K562 (cell line): Measurements from ENCODE around the gene DIP2C. TPM values are rescaled to one million over a fixed set of nuclear protein-coding genes. Genes with fewer than 3 reads are reported as not detected.

Source experiments
- ATAC-seq: fragments of 200-7000 bp; cut with Tn5 transposase; 3 replicates; pipeline ENCODE4 v1.9.1; 2020; ENCODE audit warnings: moderate library complexity
- BruUV-seq: library from RNA; stranded (reverse); fragments of 400-500 nt; replicated peaks from 2 replicates; lab custom pipeline; 2021; lab: Mats Ljungman, UMichigan
- CTCF ChIA-PET: fragments of 300-600 bp; formaldehyde crosslinking; extraction: SDS; loops from one replicate; lab custom pipeline; 2021; ENCODE audit warnings: low intra/inter-chr PET ratio; lab: Yijun Ruan, JAX
- POLR2A ChIA-PET: fragments of 300-600, 350-650 bp; sonication (Branson Sonifier 250); formaldehyde crosslinking; extraction: SDS; loops from one replicate; lab custom pipeline; 2021; ENCODE audit warnings: antibody characterized with exemption, inconsistent platforms; lab: Yijun Ruan, JAX
- DNase-seq, 4 experiments: peaks; one replicate each; pipeline versions ENCODE4 v3.0.0 to v3.0.0-alpha.2; 2011 to 2018; ENCODE audit warnings: low spot score in 3 of 4, mixed read lengths in 3 of 4; ENCODE audit errors: extremely low read depth in 1 of 4
- FAIRE-seq: peaks from 2 replicates; lab custom pipeline; 2011; peaks lifted over from hg19 to GRCh38; lab: Jason Lieb, UNC
- H2AFZ ChIP-seq: 2 replicates; pipeline ENCODE4 v1.6.0; 2011; ENCODE audit warnings: low read depth, low read length, control low read depth, inconsistent platforms
- H3K27ac ChIP-seq: fragments of 200-600 bp; 3 replicates; pipeline ENCODE4 v1.8.0; 2011; ENCODE audit warnings: low read depth, mild to moderate bottlenecking, control low read depth, inconsistent platforms, low read length, moderate library complexity, mixed read lengths; ENCODE audit errors: extremely low read depth
- H3K27me3 ChIP-seq, 2 experiments: fragments of 300-600 bp in 1 of 2; 2 replicates in 1 of 2; 3 replicates in 1 of 2; pipeline versions ENCODE4 v1.6.0 to v1.8.0; 2011; ENCODE audit warnings: inconsistent platforms in 2 of 2, low read length in 2 of 2, mild to moderate bottlenecking in 1 of 2, mixed read lengths in 1 of 2, moderate library complexity in 1 of 2; ENCODE audit not compliant: control insufficient read depth in 2 of 2, insufficient read depth in 2 of 2
- H3K36me3 ChIP-seq: fragments of 300-600 bp; 3 replicates; pipeline ENCODE4 v1.8.0; 2011; ENCODE audit warnings: mild to moderate bottlenecking, low read length, inconsistent platforms; ENCODE audit not compliant: control insufficient read depth, insufficient read depth
- H3K4me1 ChIP-seq, 2 experiments: fragments of 200-600 bp in 1 of 2; replicated peaks in 1 of 2; 2 replicates in 1 of 2; 3 replicates in 1 of 2; pipeline versions ENCODE4 v1.5.1 to v1.8.0; 2011; ENCODE audit warnings: inconsistent platforms in 2 of 2, low read length in 2 of 2, mild to moderate bottlenecking in 1 of 2, mixed read lengths in 1 of 2, moderate library complexity in 1 of 2; ENCODE audit not compliant: control insufficient read depth in 2 of 2, insufficient read depth in 2 of 2
- H3K4me2 ChIP-seq: 2 replicates; pipeline ENCODE4 v1.6.1; 2011; ENCODE audit warnings: low read length, control low read depth, inconsistent platforms, mixed read lengths; ENCODE audit not compliant: insufficient read depth
- H3K4me3 ChIP-seq: fragments of 200-600 bp; sonication (generic), shearing (Covaris generic); 2 replicates; pipeline ENCODE4 v1.5.1; 2016; ENCODE audit warnings: control low read depth, inconsistent platforms
- H3K79me2 ChIP-seq: fragments of 200-600 bp; 3 replicates; pipeline ENCODE4 v1.8.0; 2011; ENCODE audit warnings: low read length, inconsistent platforms; ENCODE audit not compliant: control insufficient read depth, insufficient read depth
- H3K9ac ChIP-seq, 2 experiments: 2 replicates each; pipeline versions ENCODE4 v1.6.0 to v1.6.1; 2011; ENCODE audit warnings: low read depth in 2 of 2, low read length in 2 of 2, control low read depth in 1 of 2, inconsistent platforms in 1 of 2, mild to moderate bottlenecking in 1 of 2, mixed read lengths in 1 of 2; ENCODE audit not compliant: insufficient read depth in 1 of 2
- H3K9me1 ChIP-seq: one replicate; pipeline ENCODE4 v1.6.0; 2011; ENCODE audit warnings: inconsistent platforms, mild to moderate bottlenecking, low read length, moderate library complexity; ENCODE audit not compliant: control insufficient read depth, insufficient read depth
- H3K9me3 ChIP-seq: replicated peaks from 2 replicates; pipeline ENCODE4 v1.5.1; 2011; ENCODE audit warnings: low read depth, low read length, inconsistent platforms; ENCODE audit not compliant: control insufficient read depth, insufficient read depth
- H4K20me1 ChIP-seq: replicated peaks from 2 replicates; pipeline ENCODE4 v1.6.1; 2011; ENCODE audit warnings: low read length, inconsistent platforms, mixed read lengths; ENCODE audit not compliant: control insufficient read depth, insufficient read depth
- CEBPG ChIP-seq, 3 experiments: fragments of 200-800 bp in 1 of 3; sonication (Bioruptor generic) in 1 of 3; sonication (generic) in 1 of 3; formaldehyde crosslinking in 1 of 3; IDR thresholded peaks in 2 of 3; conservative IDR thresholded peaks in 1 of 3; 2 replicates each; pipeline versions ENCODE4 v1.6.1 to v1.8.0; 2016 to 2022; ENCODE audit warnings: missing compliant biosample characterization in 2 of 3, missing genetic modification characterization in 2 of 3, mild to moderate bottlenecking in 1 of 3, missing genetic modification reagents in 1 of 3
- DPF2 ChIP-seq: fragments of 450-650 bp; IDR thresholded peaks from 2 replicates; pipeline ENCODE4 v1.6.1; 2016
- FOSL1 ChIP-seq: fragments of 200-800 bp; sonication (Bioruptor generic); conservative IDR thresholded peaks from 2 replicates; pipeline ENCODE4 v1.6.1; 2016; ENCODE audit warnings: missing genetic modification characterization, missing compliant biosample characterization
- HOXB6 ChIP-seq: fragments of 250-450 bp; sonication (Bioruptor Pico); IDR thresholded peaks from 2 replicates; pipeline ENCODE4 v1.5.1; 2022; ENCODE audit warnings: mild to moderate bottlenecking, borderline replicate concordance
- MITF ChIP-seq: IDR thresholded peaks from 2 replicates; pipeline ENCODE4 v1.6.1; 2014; ENCODE audit warnings: antibody characterized with exemption
- MXI1 ChIP-seq: IDR thresholded peaks from 2 replicates; pipeline ENCODE4 v1.6.1; 2011; ENCODE audit warnings: low read depth, mild to moderate bottlenecking, improper control_type of control experiment, low read length
- POLR2G ChIP-seq: fragments of 200-400 bp; formaldehyde crosslinking; IDR thresholded peaks from 2 replicates; pipeline ENCODE4 v1.6.1; 2017; ENCODE audit warnings: low read depth, mild to moderate bottlenecking, antibody characterized with exemption, low read length, moderate library complexity
- SMARCC2 ChIP-seq: fragments of 450-650 bp; IDR thresholded peaks from 2 replicates; pipeline ENCODE4 v1.6.1; 2017; ENCODE audit warnings: antibody characterized with exemption, moderate library complexity, mild to moderate bottlenecking, low read depth
- TCF7 ChIP-seq: sonication (generic); IDR thresholded peaks from 2 replicates; pipeline ENCODE4 v1.6.1; 2016; ENCODE audit warnings: antibody characterized with exemption, borderline replicate concordance
- WGBS: fragments of 100-300 bp; shearing (Covaris generic); methylation state at CpG from one replicate; pipeline ENCODE4 v1.1.6; 2016; ENCODE audit warnings: low coverage, mixed read lengths; ENCODE audit not compliant: insufficient coverage; ENCODE audit errors: missing lambda C conversion rate; 5-methylcytosine and 5-hydroxymethylcytosine counted together
- in situ Hi-C: fragments of 300-500 bp; cut with MboI; formaldehyde crosslinking; loops from 4 replicates; pipeline ENCODE4 v1.15.0; 2018; ENCODE audit warnings: inconsistent platforms, mixed read lengths
- intact Hi-C: fragments of 100-400 bp; cut with micrococcal nuclease; formaldehyde crosslinking; loops from 2 replicates; pipeline ENCODE4 v1.14.2; 2022
- polyA plus RNA-seq, 8 experiments: library from polyadenylated mRNA; depleted of rRNA in 4 of 8; stranded (reverse) in 5 of 8; unstranded in 3 of 8; fragments of >200 nt; fragmentation: Nextera tagmentation in 2 of 8; fragmentation: Illumina TruSeq in 1 of 8; extraction: Ambion mirVana in 2 of 8; extraction: Trizol in 1 of 8; gene quantifications; 2 replicates each; pipeline versions ENCODE4 v1.2.1 to v1.2.3, GENCODE V29; 2011 to 2014; ENCODE audit warnings: inconsistent platforms in 1 of 8, missing spikeins in 1 of 8
- total RNA-seq, 7 experiments: library from RNA; depleted of rRNA in 6 of 7; stranded (reverse); fragments of >200 nt in 6 of 7; fragmentation: Illumina TruSeq in 2 of 7; extraction: Trizol in 2 of 7; gene quantifications; 2 replicates each; pipeline versions ENCODE4 v1.2.1 to v1.2.3, GENCODE V29; 2011 to 2021; ENCODE audit warnings: low replicate concordance in 1 of 7
- TF ChIP-seq, protein P1 (sequence below): IDR thresholded peaks from 2 replicates; pipeline ENCODE4 v1.6.1; 2011; ENCODE audit not compliant: insufficient read length; ENCODE audit errors: extremely low read depth
- TF ChIP-seq, protein P2 (sequence below): sonication (generic); formaldehyde crosslinking; IDR thresholded peaks from 2 replicates; pipeline ENCODE4 v1.8.0; 2023; ENCODE audit warnings: mild to moderate bottlenecking, missing genetic modification reagents
- TF ChIP-seq, protein P3 (sequence below): fragments of 250-450 bp; sonication (Bioruptor Pico); IDR thresholded peaks from 2 replicates; pipeline ENCODE4 v1.8.0; 2021; ENCODE audit warnings: moderate library complexity, mild to moderate bottlenecking, inconsistent platforms

Gene DIP2C
- total and polyA plus RNA-seq, 9 of the 15 experiments (the other 6 are each of a cell fraction or from before 2014, with no cell fraction given): 0.01 TPM; not detected in 8

GRCh38 chr10:660413-660969, 29.0 kb downstream of the DIP2C start:
- no peaks in the 10 kb centered on the region for H3K36me3 ChIP-seq
- intact Hi-C loops: no loop called here
- no peak for ATAC-seq
- H4K20me1 ChIP-seq: peaks cover 5% of the 10 kb centered on the region; the same call in 1 of the 2 replicates
- no peak overlapping the region for H3K4me2 ChIP-seq
- H3K4me1 ChIP-seq: no peaks in the 10 kb centered on the region
- H3K9me3 ChIP-seq: no peaks in the 10 kb centered on the region
- CTCF ChIA-PET: no interaction called here
- H3K27ac ChIP-seq: no peak overlapping the region
- H3K27me3 ChIP-seq: peaks cover 20 to 36% of the 10 kb centered on the region in 2 experiments; a peak in 4 of 5 replicates
- WGBS: 0% methylated on average over 6 of the region's 6 CpGs
- DNase-seq: no peak
- FAIRE-seq: no peak
- H3K9me1 ChIP-seq: no peaks in the 10 kb centered on the region
- in situ Hi-C loops: no loop called here
- H3K9ac ChIP-seq: no peak overlapping the region
- TF ChIP-seq, protein P1, sequence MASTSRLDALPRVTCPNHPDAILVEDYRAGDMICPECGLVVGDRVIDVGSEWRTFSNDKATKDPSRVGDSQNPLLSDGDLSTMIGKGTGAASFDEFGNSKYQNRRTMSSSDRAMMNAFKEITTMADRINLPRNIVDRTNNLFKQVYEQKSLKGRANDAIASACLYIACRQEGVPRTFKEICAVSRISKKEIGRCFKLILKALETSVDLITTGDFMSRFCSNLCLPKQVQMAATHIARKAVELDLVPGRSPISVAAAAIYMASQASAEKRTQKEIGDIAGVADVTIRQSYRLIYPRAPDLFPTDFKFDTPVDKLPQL: no peak
- TF ChIP-seq POLR2G: no peak
- no peak for TF ChIP-seq HOXB6 (CRISPR knock-in tag)
- TF ChIP-seq, protein P2, sequence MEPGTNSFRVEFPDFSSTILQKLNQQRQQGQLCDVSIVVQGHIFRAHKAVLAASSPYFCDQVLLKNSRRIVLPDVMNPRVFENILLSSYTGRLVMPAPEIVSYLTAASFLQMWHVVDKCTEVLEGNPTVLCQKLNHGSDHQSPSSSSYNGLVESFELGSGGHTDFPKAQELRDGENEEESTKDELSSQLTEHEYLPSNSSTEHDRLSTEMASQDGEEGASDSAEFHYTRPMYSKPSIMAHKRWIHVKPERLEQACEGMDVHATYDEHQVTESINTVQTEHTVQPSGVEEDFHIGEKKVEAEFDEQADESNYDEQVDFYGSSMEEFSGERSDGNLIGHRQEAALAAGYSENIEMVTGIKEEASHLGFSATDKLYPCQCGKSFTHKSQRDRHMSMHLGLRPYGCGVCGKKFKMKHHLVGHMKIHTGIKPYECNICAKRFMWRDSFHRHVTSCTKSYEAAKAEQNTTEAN (CRISPR knock-in tag): no peak
- TF ChIP-seq, protein P3, sequence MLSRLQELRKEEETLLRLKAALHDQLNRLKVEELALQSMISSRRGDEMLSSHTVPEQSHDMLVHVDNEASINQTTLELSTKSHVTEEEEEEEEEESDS (CRISPR knock-in tag): no peak
- TF ChIP-seq TCF7: no peak
- TF ChIP-seq SMARCC2: no peak
- TF ChIP-seq DPF2: no peak
- no peak for TF ChIP-seq FOSL1 (tag)
- no peak for TF ChIP-seq CEBPG (CRISPR knock-in tag; IDR thresholded peaks at IDR 0.05)
- no peak for TF ChIP-seq CEBPG (tag; conservative IDR thresholded peaks at IDR 0.05 in 1 of 2, IDR thresholded peaks at IDR 0.05 in 1 of 2)
- no peak for TF ChIP-seq MXI1
- TF ChIP-seq MITF: no peak
- H3K4me3 ChIP-seq: no peak overlapping the region
- POLR2A ChIA-PET: no interaction called here
- no peak overlapping the region for H2AFZ ChIP-seq
- H3K79me2 ChIP-seq: no peaks in the 10 kb centered on the region
- BruUV-seq: no TSS peak
